ENCODE measurements around the gene ZBTB39. TPM values are rescaled to one million over a fixed set of nuclear protein-coding genes. Genes with fewer than 3 reads are reported as not detected.
A peak's percentile ranks its signal among the peaks of the same experiment; 100 is the strongest.

Gene ZBTB39
- total RNA-seq, 1 donor from 2014 or later: 5.7 TPM

DNA sequence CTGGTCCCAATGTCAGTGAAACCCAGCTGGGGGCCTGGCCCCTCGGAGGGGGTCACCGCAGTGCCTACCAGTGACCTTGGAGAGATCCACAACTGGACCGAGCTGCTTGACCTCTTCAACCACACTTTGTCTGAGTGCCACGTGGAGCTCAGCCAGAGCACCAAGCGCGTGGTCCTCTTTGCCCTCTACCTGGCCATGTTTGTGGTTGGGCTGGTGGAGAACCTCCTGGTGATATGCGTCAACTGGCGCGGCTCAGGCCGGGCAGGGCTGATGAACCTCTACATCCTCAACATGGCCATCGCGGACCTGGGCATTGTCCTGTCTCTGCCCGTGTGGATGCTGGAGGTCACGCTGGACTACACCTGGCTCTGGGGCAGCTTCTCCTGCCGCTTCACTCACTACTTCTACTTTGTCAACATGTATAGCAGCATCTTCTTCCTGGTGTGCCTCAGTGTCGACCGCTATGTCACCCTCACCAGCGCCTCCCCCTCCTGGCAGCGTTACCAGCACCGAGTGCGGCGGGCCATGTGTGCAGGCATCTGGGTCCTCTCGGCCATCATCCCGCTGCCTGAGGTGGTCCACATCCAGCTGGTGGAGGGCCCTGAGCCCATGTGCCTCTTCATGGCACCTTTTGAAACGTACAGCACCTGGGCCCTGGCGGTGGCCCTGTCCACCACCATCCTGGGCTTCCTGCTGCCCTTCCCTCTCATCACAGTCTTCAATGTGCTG, 11.0 kb downstream of the ZBTB39 start:
- Histone ChIP-seq H3K9me3 (ENCODE audit: control insufficient read depth in 3 of 3, low read length in 3 of 3) (no peaks in the 10 kb centered on the region), H3K27me3 (ENCODE audit: control insufficient read depth in 3 of 3, insufficient read depth in 3 of 3, low read length in 3 of 3) (no peaks in the 10 kb centered on the region), H3K9ac (ENCODE audit: low read depth in 1 of 3, low read length in 3 of 3) (no peak overlapping the region), H3K4me3 (ENCODE audit: low read length in 3 of 3) (no peak overlapping the region), H3K4me1 (ENCODE audit: control insufficient read depth in 3 of 3, insufficient read depth in 3 of 3, low read length in 3 of 3) (peaks cover 0 to 7% (median 7%) of the 10 kb centered on the region in 3 donors), H3K36me3 (ENCODE audit: control insufficient read depth in 3 of 3, insufficient read depth in 3 of 3, low read length in 3 of 3) (peaks cover 7 to 14% (median 7%) of the 10 kb centered on the region in 3 donors), H3K27ac (ENCODE audit: low read depth, low read length) (no peak overlapping the region)

- Histone ChIP-seq H3K27me3 (ENCODE audit: control insufficient read depth in 3 of 3, insufficient read depth in 3 of 3, low read length in 3 of 3) (no peaks in the 10 kb centered on the region), H3K36me3 (ENCODE audit: control insufficient read depth in 3 of 3, insufficient read depth in 3 of 3, low read length in 3 of 3) (peaks cover 4 to 8% (median 6%) of the 10 kb centered on the region in 3 donors), H3K4me3 (ENCODE audit: low read length in 3 of 3) (no peak overlapping the region), H3K27ac (ENCODE audit: low read depth, low read length) (no peak overlapping the region), H3K9ac (ENCODE audit: low read depth in 1 of 3, low read length in 3 of 3) (no peak overlapping the region), H3K4me1 (ENCODE audit: control insufficient read depth in 3 of 3, insufficient read depth in 3 of 3, low read length in 3 of 3) (peaks cover 0 to 7% (median 7%) of the 10 kb centered on the region in 3 donors), H3K9me3 (ENCODE audit: control insufficient read depth in 3 of 3, low read length in 3 of 3) (no peaks in the 10 kb centered on the region)
These were observed 12.1 kb downstream of the ZBTB39 start for GRCh38 chr12:56994231-56994746.

DNA sequence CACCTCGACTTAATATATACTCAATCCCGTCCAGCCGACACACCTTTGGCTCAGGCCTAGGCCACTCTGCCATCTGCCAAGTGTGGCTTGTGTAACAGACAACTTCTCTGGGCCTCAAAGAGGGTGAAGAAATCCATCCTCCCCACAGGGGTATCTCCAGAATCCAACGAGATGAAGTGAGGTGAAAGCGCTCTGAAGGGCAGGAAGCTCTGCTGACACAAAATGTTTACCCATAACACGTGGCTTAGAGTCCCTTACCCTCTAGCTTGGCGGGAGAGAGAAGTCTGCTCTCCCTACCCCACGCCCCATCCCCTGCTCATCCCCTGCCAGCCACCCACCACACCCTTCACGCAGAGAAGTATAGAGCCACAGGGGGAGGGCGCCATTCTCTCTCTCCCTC, 13.0 kb downstream of the ZBTB39 start:
- Histone ChIP-seq H3K4me1 (ENCODE audit: control insufficient read depth in 3 of 3, insufficient read depth in 3 of 3, low read length in 3 of 3) (peaks cover 0 to 9% (median 7%) of the 10 kb centered on the region in 3 donors), H3K36me3 (ENCODE audit: control insufficient read depth in 3 of 3, insufficient read depth in 3 of 3, low read length in 3 of 3) (peaks cover 4 to 8% (median 6%) of the 10 kb centered on the region in 3 donors), H3K9me3 (ENCODE audit: control insufficient read depth in 3 of 3, low read length in 3 of 3) (no peaks in the 10 kb centered on the region), H3K27ac (ENCODE audit: low read depth, low read length) (no peak overlapping the region), H3K4me3 (ENCODE audit: low read length in 3 of 3) (no peak overlapping the region), H3K27me3 (ENCODE audit: control insufficient read depth in 3 of 3, insufficient read depth in 3 of 3, low read length in 3 of 3) (no peaks in the 10 kb centered on the region), H3K9ac (ENCODE audit: low read depth in 1 of 3, low read length in 3 of 3) (no peak overlapping the region)

- no peak overlapping the region for H3K9ac ChIP-seq (ENCODE audit: low read depth in 1 of 3, low read length in 3 of 3)
- no peak overlapping the region for H3K4me3 ChIP-seq (ENCODE audit: low read length in 3 of 3)
- peak overlapping the region; percentile 17 for H3K27ac ChIP-seq (ENCODE audit: low read depth, low read length)
- no peaks in the 10 kb centered on the region for H3K9me3 ChIP-seq (ENCODE audit: control insufficient read depth in 3 of 3, low read length in 3 of 3)
- H3K27me3 ChIP-seq (ENCODE audit: control insufficient read depth in 3 of 3, insufficient read depth in 3 of 3, low read length in 3 of 3): no peaks in the 10 kb centered on the region
- peaks cover 0 to 17% (median 7%) of the 10 kb centered on the region in 3 donors for H3K4me1 ChIP-seq (ENCODE audit: control insufficient read depth in 3 of 3, insufficient read depth in 3 of 3, low read length in 3 of 3)
- H3K36me3 ChIP-seq (ENCODE audit: control insufficient read depth in 3 of 3, insufficient read depth in 3 of 3, low read length in 3 of 3): peaks cover 0 to 6% (median 2%) of the 10 kb centered on the region in 3 donors
These were observed 14.8 kb downstream of the ZBTB39 start for GRCh38 chr12:56991319-56992246.

DNA sequence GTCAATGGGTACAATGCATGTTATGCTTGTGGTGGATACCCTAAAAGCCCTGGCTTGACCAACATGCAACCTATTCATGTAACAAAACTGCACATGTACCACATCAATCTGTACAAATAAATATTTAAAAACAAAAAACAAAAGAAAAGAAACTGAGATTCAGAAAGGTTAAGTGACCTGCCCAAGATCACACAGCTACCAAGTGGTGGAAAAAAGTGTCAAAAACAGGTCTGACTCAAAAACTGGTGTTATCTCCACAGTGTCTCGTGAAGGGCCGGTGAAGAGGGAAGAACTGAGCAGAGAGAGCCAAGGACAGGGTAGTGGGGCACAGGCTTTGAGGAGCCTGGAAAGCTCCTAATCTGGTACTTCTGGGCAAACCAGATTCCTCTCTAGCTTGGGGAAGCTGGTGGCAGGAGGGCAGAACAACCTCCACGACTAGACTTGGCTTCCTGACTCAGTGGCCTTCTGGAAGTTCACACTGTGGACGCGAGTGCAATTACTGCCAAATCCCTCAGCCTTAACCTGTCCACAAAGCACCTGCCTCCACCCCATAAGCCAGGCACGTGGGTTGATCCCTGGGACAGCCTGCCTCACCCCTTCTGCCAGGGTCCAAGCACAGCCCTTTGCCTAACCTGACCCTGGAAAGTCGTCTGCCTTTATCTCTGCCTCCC, 15.6 kb downstream of the ZBTB39 start:
- Histone ChIP-seq H3K4me1 (ENCODE audit: control insufficient read depth in 3 of 3, insufficient read depth in 3 of 3, low read length in 3 of 3) (peaks cover 0 to 17% (median 7%) of the 10 kb centered on the region in 3 donors), H3K4me3 (ENCODE audit: low read length in 3 of 3) (no peak overlapping the region), H3K27me3 (ENCODE audit: control insufficient read depth in 3 of 3, insufficient read depth in 3 of 3, low read length in 3 of 3) (no peaks in the 10 kb centered on the region), H3K27ac (ENCODE audit: low read depth, low read length) (peak overlapping the region; percentile 5), H3K9me3 (ENCODE audit: control insufficient read depth in 3 of 3, low read length in 3 of 3) (no peaks in the 10 kb centered on the region), H3K36me3 (ENCODE audit: control insufficient read depth in 3 of 3, insufficient read depth in 3 of 3, low read length in 3 of 3) (peaks cover 0 to 6% (median 2%) of the 10 kb centered on the region in 3 donors), H3K9ac (ENCODE audit: low read depth in 1 of 3, low read length in 3 of 3) (no peak overlapping the region)

- Histone ChIP-seq H3K27me3 (ENCODE audit: control insufficient read depth in 3 of 3, insufficient read depth in 3 of 3, low read length in 3 of 3) (no peaks in the 10 kb centered on the region), H3K4me3 (ENCODE audit: low read length in 3 of 3) (no peak overlapping the region), H3K27ac (ENCODE audit: low read depth, low read length) (no peak overlapping the region), H3K4me1 (ENCODE audit: control insufficient read depth in 3 of 3, insufficient read depth in 3 of 3, low read length in 3 of 3) (peaks cover 0 to 17% (median 7%) of the 10 kb centered on the region in 3 donors), H3K9me3 (ENCODE audit: control insufficient read depth in 3 of 3, low read length in 3 of 3) (no peaks in the 10 kb centered on the region), H3K9ac (ENCODE audit: low read depth in 1 of 3, low read length in 3 of 3) (no peak overlapping the region), H3K36me3 (ENCODE audit: control insufficient read depth in 3 of 3, insufficient read depth in 3 of 3, low read length in 3 of 3) (no peaks in the 10 kb centered on the region)
These were observed 16.3 kb downstream of the ZBTB39 start for GRCh38 chr12:56989861-56990610.

DNA sequence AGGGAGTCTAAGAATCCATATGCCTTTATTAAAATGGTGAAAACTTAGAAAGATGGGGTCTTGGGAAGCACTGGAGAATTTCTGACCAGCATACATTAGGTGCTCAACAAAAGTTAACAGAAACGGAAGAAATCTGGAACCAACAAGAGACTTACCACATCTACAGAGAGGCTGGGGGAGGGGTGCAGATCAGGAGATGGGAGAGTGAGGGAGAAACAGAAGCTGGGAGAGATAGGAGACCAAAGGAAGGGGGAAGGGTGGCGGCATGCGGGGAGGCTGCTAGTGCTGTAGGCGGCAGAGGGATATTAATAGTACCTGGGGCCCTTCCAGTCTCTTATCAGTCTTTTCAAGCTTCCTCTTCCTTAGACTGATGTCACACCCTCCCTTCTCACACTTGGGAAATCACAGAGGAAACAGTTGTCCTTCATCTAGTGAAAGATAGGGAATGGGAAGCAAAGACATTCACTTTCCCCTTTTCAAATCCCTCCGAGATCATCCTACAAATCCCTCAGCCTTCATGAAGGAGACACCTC, 18.1 kb downstream of the ZBTB39 start:
- no peaks in the 10 kb centered on the region for H3K9me3 ChIP-seq (ENCODE audit: control insufficient read depth in 3 of 3, low read length in 3 of 3)
- peaks cover 0 to 17% (median 7%) of the 10 kb centered on the region in 3 donors for H3K4me1 ChIP-seq (ENCODE audit: control insufficient read depth in 3 of 3, insufficient read depth in 3 of 3, low read length in 3 of 3)
- no peak overlapping the region for H3K9ac ChIP-seq (ENCODE audit: low read depth in 1 of 3, low read length in 3 of 3)
- no peaks in the 10 kb centered on the region for H3K36me3 ChIP-seq (ENCODE audit: control insufficient read depth in 3 of 3, insufficient read depth in 3 of 3, low read length in 3 of 3)
- H3K27ac ChIP-seq (ENCODE audit: low read depth, low read length): no peak overlapping the region
- no peaks in the 10 kb centered on the region for H3K27me3 ChIP-seq (ENCODE audit: control insufficient read depth in 3 of 3, insufficient read depth in 3 of 3, low read length in 3 of 3)
- no peak overlapping the region for H3K4me3 ChIP-seq (ENCODE audit: low read length in 3 of 3)

GRCh38 chr12:56987551-56988053, 18.7 kb downstream of the ZBTB39 start:
- H3K36me3 ChIP-seq (ENCODE audit: control insufficient read depth in 3 of 3, insufficient read depth in 3 of 3, low read length in 3 of 3): no peaks in the 10 kb centered on the region
- H3K9me3 ChIP-seq (ENCODE audit: control insufficient read depth in 3 of 3, low read length in 3 of 3): no peaks in the 10 kb centered on the region
- H3K27ac ChIP-seq (ENCODE audit: low read depth, low read length): no peak overlapping the region
- no peak overlapping the region for H3K9ac ChIP-seq (ENCODE audit: low read depth in 1 of 3, low read length in 3 of 3)
- no peaks in the 10 kb centered on the region for H3K27me3 ChIP-seq (ENCODE audit: control insufficient read depth in 3 of 3, insufficient read depth in 3 of 3, low read length in 3 of 3)
- peaks cover 0 to 17% (median 7%) of the 10 kb centered on the region in 3 donors for H3K4me1 ChIP-seq (ENCODE audit: control insufficient read depth in 3 of 3, insufficient read depth in 3 of 3, low read length in 3 of 3)
- H3K4me3 ChIP-seq (ENCODE audit: low read length in 3 of 3): no peak overlapping the region

DNA sequence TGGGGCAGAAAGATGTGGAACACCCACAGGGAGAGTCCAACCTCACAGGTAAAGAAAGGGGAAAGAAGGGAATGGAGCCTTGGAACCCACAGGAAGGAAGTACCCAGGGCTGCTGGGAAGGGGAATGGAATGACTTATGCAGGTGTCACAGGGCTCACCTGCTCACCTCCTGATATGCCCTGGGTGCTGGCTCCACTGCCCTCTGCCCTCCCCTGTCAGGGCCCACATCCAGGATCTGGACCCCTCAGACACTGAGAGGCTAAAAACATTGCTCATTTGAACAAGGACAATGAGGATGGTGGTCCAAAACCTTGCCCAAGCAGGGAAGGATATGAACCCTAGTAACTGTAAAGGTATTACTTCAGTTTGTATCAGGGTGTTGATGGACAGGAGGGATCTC, 19.3 kb downstream of the ZBTB39 start:
- no peaks in the 10 kb centered on the region for H3K36me3 ChIP-seq (ENCODE audit: control insufficient read depth in 3 of 3, insufficient read depth in 3 of 3, low read length in 3 of 3)
- H3K4me1 ChIP-seq (ENCODE audit: control insufficient read depth in 3 of 3, insufficient read depth in 3 of 3, low read length in 3 of 3): peaks cover 0 to 17% (median 7%) of the 10 kb centered on the region in 3 donors
- H3K27ac ChIP-seq (ENCODE audit: low read depth, low read length): no peak overlapping the region
- H3K27me3 ChIP-seq (ENCODE audit: control insufficient read depth in 3 of 3, insufficient read depth in 3 of 3, low read length in 3 of 3): no peaks in the 10 kb centered on the region
- H3K9me3 ChIP-seq (ENCODE audit: control insufficient read depth in 3 of 3, low read length in 3 of 3): no peaks in the 10 kb centered on the region
- H3K9ac ChIP-seq (ENCODE audit: low read depth in 1 of 3, low read length in 3 of 3): peak overlapping the region in 1 of 3 donors; percentile 8
- no peak overlapping the region for H3K4me3 ChIP-seq (ENCODE audit: low read length in 3 of 3)

Measured in skeletal muscle tissue (tissue), 4 donors.